Measurements from ENCODE around the gene DNAJB9. TPM values are rescaled to one million over a fixed set of nuclear protein-coding genes. Genes with fewer than 3 reads are reported as not detected.

DNAJB9 gene
- polyA plus RNA-seq (2012; ENCODE audit: insufficient read length, low read depth), result 34.4 TPM

DNA sequence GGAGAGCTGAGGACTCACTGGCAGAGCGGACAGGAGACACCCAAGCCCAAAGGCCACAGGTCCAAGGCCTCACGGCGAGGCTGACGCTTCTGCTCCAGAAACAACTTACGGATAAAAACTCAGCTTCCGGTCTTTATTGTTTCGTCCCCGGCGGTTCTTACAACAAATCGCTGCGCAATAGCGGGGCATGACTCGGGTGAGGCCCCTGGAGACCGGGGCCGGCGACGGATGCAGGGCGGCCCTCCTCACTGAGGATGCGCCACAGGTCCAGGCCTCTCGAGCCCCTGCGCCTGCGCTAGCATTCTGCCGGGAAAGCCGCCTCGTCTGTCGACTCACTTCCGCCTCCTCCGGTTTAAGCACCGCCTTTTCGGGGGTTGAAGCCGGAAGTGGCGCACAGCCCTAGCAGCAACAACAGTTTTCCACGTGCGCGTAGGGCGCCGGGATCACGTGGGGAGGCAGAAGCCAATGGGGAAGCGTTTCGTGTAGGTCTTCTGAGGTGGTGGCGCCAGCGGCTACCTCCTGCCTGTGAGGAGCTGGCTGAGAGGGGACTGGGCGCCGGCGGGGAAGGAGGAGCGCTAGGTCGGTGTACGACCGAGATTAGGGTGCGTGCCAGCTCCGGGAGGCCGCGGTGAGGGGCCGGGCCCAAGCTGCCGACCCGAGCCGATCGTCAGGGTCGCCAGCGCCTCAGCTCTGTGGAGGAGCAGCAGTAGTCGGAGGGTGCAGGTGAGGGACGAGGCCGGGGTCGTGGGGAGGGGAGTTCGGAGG lies at the start of gene DNAJB9, which contains the start of gene THAP5:
Gene DNAJB9 (plus strand): TSS at position 494 of the 765 bp plus-strand sequence. CDS start 1,853 bp downstream, outside the sequence.
Gene THAP5 (minus strand): TSS at position 326 of the 765 bp plus-strand sequence. CDS start 137 bp downstream, at position 189.
- peak; percentile 95 for TF ChIP-seq POLR2AphosphoS5 (IDR thresholded peaks at IDR 0.05; ENCODE audit: low read depth, low read length)
- peak; percentile 89; the same call in 1 of the 2 replicates for TF ChIP-seq TAF1 (IDR thresholded peaks at IDR 0.05; ENCODE audit: borderline replicate concordance, insufficient read depth, low read length)
- TF ChIP-seq SIN3A (IDR thresholded peaks at IDR 0.05; ENCODE audit: borderline replicate concordance, insufficient read depth, low read length), result 0 out of 2 replicates have a peak, but pooled peaks have one; percentile 76
- 0 out of 4 replicates have a peak, but pooled peaks of 1 of the 2 experiments have one; percentile 53 for TF ChIP-seq REST (IDR thresholded peaks at IDR 0.05; ENCODE audit: insufficient read depth in 1 of 2, low read depth in 2 of 2, low read length in 2 of 2)
- peak; percentile 92 for TF ChIP-seq FOXP2 (optimal IDR thresholded peaks at IDR 0.05; ENCODE audit: borderline replicate concordance, extremely low read depth, extremely low read length, insufficient read depth)

GRCh38 chr7:108522780-108523179 lies 46.9 kb upstream of the DNAJB9 start:
- no peak for TF ChIP-seq POLR2AphosphoS5 (IDR thresholded peaks at IDR 0.05; ENCODE audit: low read depth, low read length)
- no peak for TF ChIP-seq FOXP2 (optimal IDR thresholded peaks at IDR 0.05; ENCODE audit: borderline replicate concordance, extremely low read depth, extremely low read length, insufficient read depth)
- no peak for TF ChIP-seq REST (IDR thresholded peaks at IDR 0.05; ENCODE audit: insufficient read depth in 1 of 2, low read depth in 2 of 2, low read length in 2 of 2)

DNA sequence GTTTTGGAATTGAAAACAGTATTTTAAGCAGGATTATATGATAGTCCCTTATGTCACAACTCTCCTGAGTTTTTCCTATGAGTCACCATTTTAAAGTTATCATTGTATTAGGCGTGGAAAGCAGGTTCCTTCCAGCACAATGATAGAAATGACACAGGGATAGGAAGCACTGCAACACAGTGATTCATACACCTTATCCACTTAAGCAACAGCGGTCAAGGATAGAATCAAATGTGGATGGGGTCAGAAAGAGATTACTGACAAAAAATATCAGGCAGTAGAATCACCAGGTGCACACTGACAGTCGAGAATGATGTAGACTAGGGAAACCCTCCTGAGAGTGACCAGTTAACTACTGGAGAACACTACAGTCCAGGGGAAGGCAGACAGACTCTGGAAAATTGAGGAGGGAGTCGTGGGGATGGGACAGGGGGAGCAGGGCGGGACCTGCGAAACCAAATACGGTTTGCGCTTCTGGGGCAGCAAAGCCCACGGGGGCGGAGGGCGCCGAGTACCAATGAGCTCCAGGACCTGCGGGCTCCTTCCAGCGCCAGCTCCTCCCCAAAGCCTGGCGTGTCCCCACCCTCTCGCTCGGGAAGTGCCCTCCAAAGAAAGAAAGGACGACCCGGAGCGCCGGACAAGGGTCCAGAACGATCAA lies 44.2 kb upstream of the DNAJB9 start:
- TF ChIP-seq TAF1 (IDR thresholded peaks at IDR 0.05; ENCODE audit: borderline replicate concordance, insufficient read depth, low read length) (0 out of 2 replicates have a peak, but pooled peaks have one; percentile 27), FOXP2 (optimal IDR thresholded peaks at IDR 0.05; ENCODE audit: borderline replicate concordance, extremely low read depth, extremely low read length, insufficient read depth) (no peak)

DNA sequence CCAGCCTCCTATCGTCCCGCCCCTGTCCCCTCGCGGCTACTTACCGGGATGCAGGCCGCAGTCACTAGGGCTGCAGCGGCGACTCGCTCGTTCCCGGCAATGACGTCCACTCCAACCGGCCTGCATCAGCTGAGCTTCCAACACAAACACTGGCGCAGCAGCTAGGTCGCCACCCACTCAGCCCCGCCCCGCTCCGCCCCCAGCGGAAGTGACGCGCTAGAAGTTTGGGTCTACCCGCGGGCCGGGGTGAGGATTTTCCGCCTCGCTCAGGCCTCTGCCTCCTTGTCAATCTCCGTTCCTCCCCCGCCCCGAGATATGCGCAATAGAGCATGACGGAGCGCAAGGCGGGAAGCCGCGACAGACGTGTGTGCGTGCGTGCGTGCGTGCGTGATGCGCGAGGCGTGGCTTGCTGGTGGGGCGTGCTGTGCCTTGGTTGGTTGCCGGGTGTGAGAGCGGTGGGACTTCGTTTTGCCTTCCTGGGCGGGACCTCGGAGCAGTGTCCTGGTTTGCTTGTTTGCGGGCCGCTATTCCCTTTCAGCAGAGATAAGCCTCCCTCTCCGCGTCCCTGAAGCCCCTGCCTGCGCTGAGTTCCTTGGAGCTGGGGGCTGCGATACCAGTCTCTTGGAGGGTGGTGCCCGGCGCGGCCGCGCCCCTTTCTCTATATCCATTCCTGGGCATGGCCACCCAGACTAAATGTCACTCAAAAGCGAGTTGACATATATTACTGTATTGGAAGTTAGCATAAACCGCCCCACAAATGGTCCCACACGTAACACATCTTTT lies 43.5 kb upstream of the DNAJB9 start, which contains the start of gene PNPLA8:
Gene PNPLA8 (minus strand): TSS at position 151 of the 783 bp plus-strand sequence. CDS start 10,644 bp downstream, outside the sequence.
- 0 out of 4 replicates have a peak, but pooled peaks of 1 of the 2 experiments have one; percentile 19 for TF ChIP-seq REST (IDR thresholded peaks at IDR 0.05; ENCODE audit: insufficient read depth in 1 of 2, low read depth in 2 of 2, low read length in 2 of 2)
- TF ChIP-seq POLR2AphosphoS5 (IDR thresholded peaks at IDR 0.05; ENCODE audit: low read depth, low read length), result peak; percentile 91
- peak; percentile 97 for TF ChIP-seq SIN3A (IDR thresholded peaks at IDR 0.05; ENCODE audit: borderline replicate concordance, insufficient read depth, low read length)
- TF ChIP-seq TAF1 (IDR thresholded peaks at IDR 0.05; ENCODE audit: borderline replicate concordance, insufficient read depth, low read length), result peak; percentile 67; the same call in 1 of the 2 replicates
- TF ChIP-seq FOXP2 (optimal IDR thresholded peaks at IDR 0.05; ENCODE audit: borderline replicate concordance, extremely low read depth, extremely low read length, insufficient read depth), result peak; percentile 77

DNA sequence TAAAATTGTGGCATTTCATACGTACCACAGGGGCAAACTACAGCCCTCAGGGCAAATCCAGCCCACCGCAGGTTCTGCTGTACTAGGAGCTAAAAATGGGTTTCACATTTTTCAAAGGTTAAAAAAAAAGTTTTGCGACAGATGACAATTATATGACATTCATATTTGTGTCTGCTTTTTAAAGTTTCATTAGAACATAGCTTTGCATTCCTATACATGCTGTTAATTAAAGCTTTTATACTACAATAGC lies 43.0 kb upstream of the DNAJB9 start:
- no peak for TF ChIP-seq SIN3A (IDR thresholded peaks at IDR 0.05; ENCODE audit: borderline replicate concordance, insufficient read depth, low read length)
